HG02571 (cell line): ENCODE results near the gene GFOD1.
"Not testable (repeated sequence)": the region's sequence is repeated elsewhere in the genome, so short reads cannot be mapped to it uniquely, and the experiment has no call there.

Experiments used
- ATAC-seq: cut with Tn5 transposase; IDR thresholded peaks from one replicate; pipeline ENCODE4 v1.9.1; 2021; ENCODE audit warnings: mild to moderate bottlenecking, moderate library complexity; ENCODE audit not compliant: unreplicated experiment

Gene GFOD1

DNA sequence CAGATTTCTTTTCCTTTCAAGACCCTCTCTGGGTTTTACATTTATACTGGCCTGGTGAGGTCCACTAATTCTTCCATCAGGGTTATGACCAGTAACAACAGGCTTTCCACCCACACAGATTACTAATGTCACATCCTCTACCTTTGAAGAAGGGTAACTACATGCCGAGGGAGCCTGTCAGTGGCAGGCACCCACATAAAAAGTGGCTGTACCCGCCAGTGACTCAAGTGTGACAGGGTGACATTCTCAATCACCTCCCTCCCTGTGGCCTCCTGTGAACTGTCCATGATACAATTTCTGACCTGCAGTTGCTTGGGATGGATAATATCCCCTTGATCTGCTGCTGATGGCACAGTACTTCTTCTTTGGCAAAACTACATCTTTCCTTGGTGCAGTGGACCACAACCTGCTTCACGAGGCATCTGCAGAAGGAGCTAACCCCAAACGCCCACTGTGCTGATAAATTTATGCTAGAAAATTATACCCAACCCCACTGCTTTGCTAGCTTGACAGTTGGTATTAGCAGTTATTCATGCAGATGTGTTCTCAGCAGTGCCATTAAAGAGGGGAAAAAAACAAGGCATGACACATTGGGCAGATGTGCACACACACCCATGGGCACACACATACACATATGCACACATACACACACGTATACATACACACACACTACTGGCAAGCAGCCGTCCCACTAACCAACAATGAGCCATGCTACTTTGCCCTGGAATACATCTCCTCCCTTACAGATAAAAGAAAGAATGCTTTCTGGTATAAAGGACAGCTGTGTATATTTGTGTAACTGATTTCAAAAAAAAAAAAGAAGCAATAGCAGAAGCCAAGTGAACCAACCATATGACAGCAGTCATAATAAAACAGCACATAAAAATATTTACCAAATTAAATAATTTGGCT, 20.8 kb downstream of the GFOD1 start:
- ATAC-seq, result no peak

DNA sequence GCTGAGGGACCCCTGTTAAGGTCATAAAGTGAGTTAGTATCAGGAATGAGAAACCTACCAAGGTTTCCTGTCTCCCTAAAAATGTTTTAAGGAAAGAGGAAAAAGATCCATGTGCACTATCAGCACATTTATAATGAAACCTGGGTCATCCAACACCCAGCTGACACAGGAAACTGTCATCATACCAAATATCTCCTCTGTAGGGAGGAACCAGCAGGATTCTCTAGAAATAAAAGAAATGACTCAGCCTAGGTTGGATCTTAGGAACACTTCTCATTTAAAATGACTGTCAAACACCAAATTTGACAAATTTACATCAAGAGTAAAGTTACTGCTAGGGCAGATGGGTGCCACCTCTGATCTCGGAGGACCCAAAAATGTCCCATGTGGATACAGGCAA, 21.7 kb downstream of the GFOD1 start:
- no peak for ATAC-seq

DNA sequence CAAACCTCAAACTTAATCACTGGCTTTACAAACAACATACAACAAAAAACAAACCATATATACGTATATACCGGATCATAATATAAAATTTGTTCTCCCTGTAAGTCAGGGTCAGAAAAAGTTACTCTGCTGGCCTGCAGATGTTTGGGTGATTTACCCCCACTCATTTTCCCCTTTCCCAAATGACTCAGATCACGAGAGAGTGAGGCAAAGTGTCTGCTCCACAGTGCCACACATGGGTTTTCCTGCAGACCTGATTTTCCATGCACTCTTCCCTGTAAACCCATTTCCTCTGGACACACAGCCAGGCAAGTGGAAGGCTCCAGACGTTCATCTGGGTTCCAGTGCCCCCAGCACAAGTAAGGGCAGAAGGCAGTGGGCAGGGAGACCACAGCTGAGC, 23.5 kb downstream of the GFOD1 start:
- ATAC-seq, result no peak

DNA sequence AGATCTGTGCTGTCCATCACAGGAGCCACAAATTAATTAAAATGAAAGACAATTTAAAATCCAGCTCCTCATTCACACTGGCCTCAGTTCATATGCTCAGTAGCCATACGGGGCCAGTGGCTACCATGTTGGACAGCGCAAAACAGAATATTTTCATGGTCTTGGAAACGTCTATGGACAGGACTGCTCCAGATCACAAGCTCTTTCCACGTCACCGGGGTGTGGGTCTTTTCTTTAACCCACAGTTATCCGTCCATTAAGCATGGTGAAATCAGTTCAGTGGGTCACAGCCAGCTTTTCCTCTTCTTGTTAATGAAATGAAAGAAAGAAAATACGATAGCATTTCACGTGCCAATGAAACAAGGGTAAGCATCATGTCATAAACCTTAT, 24.1 kb downstream of the GFOD1 start:
- no peak for ATAC-seq

DNA sequence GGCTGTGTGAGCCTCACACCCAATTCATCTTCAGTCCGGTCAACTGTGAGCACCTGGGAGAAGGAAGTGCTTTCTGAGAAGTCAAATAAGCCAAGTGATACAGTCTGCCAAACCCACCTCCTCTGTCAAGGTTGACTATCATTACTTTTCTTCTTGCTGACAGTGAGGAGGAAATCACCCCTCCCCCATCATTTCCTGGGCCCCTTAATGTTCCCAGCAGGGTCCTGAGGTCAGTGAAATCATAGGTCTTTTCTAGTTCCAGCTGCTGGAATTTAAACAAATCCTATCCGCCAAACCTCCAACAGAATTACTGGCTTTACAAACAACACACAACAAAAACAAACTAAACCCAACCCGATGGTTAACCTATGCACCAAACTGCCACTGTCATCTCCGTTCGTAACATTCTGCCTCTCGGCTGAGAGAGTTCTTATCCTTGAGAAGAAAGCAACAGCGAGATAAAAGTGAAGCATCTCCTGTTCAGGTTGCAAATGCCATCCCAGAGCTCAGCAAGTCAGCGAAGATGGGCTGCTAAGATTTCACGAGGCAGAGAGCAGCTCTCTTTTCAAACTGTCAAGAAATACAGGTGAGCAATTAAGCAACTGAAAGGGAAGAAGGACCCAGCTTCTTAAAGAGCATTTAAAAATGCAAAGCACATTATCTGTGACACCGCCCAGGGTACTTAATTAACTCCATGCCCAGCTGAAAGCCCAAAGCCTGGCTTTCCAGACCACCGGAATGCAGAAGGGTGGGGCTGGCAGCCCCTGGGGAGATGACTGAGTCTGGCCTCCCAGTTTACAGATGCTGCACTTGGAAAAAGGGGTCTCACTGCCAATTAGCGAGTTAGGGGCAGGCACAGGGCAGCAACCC, 24.7 kb downstream of the GFOD1 start:
- ATAC-seq, result no peak

DNA sequence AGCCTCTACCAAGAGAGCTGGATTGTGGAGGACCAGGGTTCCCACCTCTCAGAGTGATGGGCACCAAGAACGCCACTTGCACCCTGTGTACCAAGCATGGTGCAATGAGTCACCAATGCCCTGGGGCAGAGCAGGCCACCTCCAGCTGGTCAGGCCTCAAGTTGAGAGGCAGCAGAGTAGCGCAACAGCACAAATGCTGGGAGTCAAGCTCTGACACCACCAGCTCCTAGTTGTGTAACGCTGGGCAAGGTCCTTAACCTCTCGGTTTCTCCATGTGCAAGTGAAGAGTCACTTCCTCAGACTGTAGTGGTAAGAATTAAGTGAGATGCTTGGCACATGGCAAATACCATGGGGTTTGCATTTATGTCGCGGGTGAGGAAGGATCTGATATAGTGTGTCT, 25.6 kb downstream of the GFOD1 start:
- no peak for ATAC-seq

DNA sequence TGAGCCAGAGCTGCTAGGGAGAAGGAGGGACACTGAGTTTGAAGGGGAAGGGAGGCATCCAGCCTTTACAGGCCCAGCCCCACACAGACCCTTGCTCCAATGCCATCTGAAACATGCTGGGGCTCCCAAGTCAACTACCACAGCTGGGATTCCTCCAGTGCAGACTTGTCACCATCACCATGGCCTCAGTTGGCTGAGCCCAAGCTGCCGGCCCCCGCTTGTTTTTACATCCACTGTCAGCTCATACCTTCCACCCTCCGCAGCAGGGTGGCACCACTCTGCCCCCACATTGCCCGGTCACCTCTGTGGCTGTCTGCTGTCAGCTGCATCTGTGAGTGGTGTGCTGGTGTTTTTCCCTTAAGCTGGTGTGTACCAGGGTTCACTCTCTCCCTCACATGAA, 26.1 kb downstream of the GFOD1 start:
- ATAC-seq, result no peak

DNA sequence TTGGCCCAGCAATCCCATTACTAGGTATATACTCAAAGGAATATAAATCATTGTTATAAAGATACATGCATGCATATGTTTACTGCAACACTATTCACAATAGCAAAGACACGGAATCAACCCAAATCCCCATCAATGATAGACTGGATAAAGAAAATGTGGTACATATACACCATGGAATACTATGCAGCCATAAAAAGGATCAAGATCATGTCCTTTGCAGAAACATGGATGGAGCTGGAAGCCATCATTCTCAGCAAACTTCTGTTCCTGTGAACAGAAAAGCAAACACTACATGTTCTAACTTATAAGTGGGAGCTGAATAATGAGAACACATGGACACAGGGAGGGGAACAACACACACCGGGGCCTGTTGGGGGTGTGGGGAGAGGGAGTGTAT, 27.1 kb downstream of the GFOD1 start:
- ATAC-seq, result not testable (repeated sequence)

DNA sequence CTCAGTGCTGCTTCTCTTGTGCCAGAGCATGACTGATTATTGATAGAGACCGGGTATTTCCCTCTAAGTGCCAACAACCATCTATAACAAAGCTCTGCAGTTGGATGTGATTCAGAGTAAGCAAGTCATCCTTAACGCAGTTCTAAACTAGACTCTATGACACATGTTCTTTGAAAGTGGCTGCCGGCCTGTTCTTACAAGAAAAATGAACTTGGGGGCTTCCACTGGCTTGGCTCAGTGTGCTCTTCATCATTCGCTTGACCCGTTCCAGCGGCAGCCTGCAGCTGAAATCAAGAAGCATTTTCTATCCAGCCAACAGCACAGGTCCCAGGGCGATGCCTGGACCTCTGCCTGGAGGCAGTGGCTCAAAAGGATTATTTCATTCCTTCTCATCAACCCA, 29.8 kb downstream of the GFOD1 start:
- no peak for ATAC-seq

DNA sequence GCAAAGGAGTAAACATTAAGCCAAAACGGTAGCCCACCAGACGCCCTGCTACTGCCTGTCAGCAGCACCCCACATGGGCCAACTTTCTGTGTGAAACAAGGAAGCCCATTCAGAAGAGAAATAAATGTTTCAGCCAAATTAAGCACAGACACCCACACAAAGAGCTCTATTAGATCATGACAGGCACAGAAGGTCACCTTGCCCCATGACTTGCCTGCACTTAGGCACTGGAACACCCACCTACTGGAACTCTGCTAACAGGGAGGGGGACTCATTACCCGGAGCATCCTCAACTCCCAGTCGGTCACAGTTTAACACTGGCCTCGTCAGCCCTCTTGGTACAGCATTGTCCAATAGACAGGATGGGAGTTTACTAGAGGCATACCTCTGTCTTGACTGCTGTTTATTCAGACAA, 31.8 kb downstream of the GFOD1 start:
- no peak for ATAC-seq

DNA sequence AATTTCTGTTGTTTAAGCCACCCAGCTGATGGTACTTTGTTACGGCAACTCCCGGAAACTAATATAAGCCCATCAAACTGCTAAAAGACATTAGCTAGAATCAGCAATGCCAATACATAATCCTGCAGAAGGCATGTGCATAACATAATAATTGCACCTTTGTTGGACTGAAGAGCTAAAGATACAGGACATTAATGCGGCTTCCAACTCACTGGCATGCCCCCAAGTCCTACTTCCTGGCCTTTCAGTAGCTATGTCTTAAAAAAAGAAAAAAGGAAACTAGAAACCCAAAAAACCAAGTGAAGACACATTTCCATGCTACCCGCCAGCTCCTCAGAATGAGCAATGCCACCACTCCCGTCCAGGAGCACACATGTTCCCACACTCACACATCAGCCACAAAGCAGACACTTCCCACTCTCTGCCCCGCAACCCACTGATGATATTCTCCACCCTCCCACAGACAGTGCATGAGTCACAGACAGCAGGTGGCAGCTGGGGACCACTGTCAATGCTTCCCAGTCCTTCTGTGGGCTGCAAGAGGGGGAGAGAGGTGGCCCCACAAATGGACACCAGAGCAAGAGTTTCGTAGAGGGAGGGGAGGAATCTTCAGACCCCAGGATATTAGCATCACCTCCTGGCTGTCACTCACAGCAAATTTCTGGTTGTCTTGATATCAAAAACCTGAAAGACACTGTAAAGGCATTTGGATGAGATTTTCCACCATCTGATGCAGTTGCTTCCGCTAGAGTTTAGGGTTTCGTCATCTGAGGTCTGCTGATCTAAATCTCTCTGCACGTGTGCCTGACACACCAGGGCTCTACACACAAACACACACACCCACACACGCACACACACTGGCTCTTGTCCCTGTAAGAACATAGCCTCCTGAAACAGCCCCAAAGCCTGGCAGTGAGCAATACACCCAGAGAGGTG, 32.8 kb downstream of the GFOD1 start:
- ATAC-seq, result no peak

DNA sequence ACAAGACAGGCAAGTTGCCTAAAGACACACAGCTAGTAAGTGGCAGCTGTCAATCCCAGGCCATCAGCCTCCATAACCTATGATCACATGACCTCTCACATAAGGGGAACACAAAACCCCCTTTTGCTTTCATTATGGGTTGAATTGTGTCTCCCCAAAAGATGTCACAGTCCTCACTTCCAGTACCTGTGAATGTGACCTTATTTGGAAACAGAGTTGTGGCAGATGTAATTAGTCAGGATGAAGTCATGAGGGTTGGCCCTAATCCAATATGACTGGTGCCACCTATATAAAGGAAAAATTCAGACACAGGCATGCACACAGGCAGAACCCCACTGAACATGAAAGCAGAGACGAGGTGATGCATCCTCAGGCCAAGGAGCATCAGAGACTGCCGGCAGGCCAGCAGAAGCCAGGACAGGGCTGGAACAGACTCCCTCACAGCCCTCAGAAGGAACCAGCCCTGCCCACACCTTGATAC, 33.6 kb downstream of the GFOD1 start:
- no peak for ATAC-seq

DNA sequence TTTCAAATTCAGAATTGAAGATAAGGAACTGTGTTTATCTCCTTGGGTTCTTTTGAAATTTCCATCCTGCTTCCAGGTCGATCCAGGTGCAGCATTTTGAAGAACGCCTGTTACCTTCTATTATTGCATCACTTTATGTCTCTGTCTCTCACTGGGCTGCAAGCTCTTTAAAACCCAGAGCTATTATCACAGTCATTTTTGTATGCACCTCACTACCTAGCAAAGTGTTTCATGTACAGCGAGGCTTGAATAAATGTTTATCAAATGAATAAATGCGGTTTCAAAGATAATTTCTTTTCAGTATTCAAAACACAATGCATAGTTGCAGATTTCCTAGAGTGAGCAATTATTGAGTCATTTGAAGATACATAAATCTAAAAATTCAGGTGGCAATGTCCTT, 34.2 kb downstream of the GFOD1 start:
- ATAC-seq, result no peak

DNA sequence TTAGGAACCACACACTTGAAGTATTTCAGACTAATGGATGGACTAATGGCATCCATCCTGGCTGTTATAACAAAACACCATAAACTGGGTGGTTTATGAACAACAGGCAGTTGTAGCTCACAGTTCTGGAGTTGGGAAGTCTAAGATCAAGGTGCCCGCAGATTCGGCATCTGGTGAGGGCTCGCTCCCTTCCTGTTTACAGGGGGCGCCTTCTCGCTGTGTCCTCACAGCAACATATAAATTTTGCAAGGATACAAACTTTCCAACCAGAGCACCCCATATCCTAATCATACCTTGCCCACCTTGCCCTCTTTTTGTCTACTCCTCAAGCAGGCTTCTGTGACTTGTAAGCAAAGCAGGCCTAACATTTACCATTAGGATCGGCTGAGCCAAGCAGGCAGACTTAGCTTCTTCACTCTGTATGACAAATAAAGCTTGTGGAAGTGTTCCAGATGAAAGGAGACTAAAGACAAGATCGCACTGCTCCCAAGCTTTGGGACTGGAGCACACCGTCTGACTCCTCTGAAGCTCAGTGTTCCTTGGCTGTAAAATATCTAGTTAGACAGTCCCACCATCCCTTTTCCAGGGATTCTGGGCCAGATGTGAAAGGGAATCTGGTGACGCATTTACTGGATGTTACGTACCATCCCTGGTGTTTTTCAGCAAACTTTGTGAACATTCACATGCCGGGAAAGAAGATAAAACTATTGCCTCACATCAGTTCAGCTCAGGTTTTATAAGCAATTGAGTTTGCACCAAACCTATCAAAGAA, 34.9 kb downstream of the GFOD1 start:
- ATAC-seq, result no peak

DNA sequence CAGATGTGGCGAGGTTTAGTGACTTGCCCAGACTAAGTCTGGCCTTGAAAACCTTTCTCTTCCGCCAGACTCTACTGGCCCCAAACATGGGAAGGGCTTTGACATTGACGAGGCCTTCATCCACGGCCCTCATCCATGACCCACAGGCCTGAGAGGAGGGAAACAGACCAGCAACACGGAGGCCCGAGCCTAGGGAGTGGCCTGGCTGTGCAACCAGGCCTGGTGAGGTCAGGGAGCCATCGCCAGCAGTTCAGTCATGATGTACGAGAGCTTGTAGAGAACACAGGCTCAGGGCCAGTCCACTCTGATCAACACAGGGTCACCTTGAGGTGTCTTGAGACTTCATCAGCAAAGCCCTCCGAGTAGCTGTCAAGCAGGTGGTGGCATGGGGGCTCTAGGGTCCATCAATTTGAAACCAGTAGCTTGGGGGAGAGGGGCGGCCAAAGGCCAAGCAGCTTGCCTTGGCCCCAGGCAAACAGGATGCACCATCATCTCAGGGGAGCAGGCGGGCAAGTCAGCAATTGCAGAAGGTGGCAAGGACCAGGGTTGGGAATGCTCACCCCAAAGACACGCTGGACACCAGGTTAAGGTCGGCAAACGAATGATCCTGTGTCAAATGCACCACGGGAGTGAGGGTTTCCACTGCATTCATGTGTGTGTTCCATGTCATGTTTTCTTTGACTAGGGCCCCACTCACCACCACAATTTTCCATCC, 36.1 kb downstream of the GFOD1 start:
- ATAC-seq, result no peak

DNA sequence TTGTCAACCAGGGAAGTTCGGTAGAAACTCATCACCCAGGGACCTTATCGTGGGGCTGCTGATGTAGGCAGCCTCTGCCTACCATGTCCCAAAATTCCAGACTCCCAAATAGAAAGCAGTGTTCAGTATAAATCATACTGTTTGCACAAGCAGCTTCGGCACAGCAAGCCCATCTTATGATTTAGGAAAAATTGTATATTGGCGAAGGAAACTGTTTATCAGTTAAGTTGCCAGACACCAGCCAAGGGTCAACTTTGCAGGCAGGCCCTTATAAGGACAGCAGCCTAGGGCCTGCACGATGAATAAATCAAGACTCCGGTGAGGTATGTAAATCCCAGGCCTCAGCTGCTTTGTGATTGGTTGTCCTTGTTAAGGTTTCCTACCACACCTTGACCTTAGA, 36.8 kb downstream of the GFOD1 start:
- no peak for ATAC-seq

DNA sequence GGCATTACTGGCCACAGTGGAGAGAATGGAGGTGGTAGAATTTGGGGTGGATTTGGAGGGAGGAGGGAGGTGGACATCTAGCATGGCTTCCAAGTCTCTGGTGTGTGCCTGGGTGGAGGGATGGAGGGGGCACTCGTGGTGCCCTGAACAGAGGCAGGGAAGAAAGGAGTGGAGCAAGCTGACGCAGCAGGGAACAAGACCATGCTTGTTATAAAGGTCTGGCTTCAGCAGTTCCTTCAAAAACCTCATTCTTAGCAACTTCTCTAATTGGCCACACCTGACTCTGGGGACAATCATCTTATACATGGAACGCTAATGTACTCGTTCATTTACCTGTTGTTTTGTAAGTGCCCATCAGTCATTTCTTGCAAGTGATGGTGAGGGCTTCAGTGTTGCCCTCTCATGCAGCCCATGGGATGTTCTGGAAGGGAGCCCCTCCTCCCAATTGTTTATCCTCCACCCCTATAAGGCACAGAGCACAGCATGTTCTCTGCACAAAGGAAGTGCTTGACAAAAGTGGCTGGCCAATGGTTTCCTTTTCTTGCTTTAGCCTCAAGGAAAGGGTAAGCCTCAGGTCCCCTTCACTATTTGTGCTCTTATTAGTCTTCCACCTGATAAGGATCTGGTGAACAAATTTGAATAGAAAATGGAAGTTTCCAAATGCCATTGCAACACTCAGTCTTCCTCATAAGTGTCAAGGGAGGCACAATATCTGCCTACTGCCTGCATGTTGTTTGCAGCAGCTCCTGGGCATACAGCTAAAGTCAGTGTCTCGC, 39.3 kb downstream of the GFOD1 start:
- no peak for ATAC-seq

DNA sequence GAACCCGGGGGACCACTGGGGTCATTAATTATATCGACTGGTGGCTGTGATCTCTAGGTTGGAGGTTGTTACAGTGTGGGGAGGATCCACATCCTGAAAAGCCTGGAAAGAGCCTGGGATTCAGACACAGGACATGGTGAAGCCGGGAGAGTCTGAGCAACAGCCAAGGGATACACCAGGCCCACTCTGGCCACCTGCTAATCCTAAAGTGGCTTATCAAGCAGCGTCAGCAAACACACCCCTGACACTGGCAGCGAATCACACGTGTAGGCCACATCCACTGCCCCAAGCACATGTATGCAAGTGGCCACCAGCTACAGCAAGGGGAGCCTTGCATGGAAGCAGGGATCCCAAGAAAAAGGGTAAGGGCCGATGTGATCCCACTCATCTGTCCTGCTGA, 41.0 kb downstream of the GFOD1 start:
- no peak for ATAC-seq

DNA sequence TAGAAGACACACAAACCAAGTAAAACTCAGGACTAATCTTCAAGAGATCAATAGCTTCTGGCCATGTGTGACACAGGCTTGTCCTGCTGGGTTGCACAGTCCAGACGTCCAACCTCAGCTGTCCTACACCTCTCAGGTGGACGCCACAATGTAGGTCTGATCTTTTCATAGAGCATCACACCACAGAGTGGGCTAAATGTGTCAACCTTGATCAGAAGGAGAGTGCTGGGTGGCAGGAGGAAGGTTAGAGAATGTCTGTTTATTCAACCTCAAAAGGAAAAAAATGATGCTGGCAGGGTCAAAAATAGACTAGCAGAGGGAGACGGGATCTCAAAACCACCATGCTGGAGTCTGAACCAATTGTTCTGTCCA, 41.7 kb downstream of the GFOD1 start:
- ATAC-seq, result no peak
